Caco-2 (cell line): ENCODE results near the gene TOR4A. TPM values are rescaled to one million over a fixed set of nuclear protein-coding genes. Genes with fewer than 3 reads are reported as not detected.
A peak's percentile ranks its signal among the peaks of the same experiment; 100 is the strongest.

Experiments used
- BruUV-seq: library from RNA; stranded (reverse); fragments of 400-500 nt; replicated peaks from 2 replicates; lab custom pipeline; 2021; lab: Mats Ljungman, UMichigan
- CTCF ChIA-PET: fragments of 300-600 bp; sonication (Branson Sonifier 250); formaldehyde crosslinking; loops from one replicate; lab custom pipeline; 2022; ENCODE audit warnings: antibody characterized with exemption; lab: Charles Lee
- POLR2A ChIA-PET: fragments of 300-600 bp; sonication (Branson Sonifier 250); formaldehyde crosslinking; loops from one replicate; lab custom pipeline; 2022; ENCODE audit warnings: antibody characterized with exemption; lab: Charles Lee
- DNase-seq, 2 experiments: peaks; one replicate each; pipeline versions ENCODE4 v3.0.0 to v3.0.0-alpha.2; 2020 to 2022
- H3K27me3 ChIP-seq: replicated peaks from 2 replicates; pipeline ENCODE4 v1.6.0; 2011; ENCODE audit warnings: low read length; ENCODE audit not compliant: control insufficient read depth, insufficient read depth
- H3K36me3 ChIP-seq: 2 replicates; pipeline ENCODE4 v1.5.1; 2011; ENCODE audit warnings: low read length; ENCODE audit not compliant: control insufficient read depth, insufficient read depth
- H3K4me1 ChIP-seq: fragments of 250-450 bp; sonication (Bioruptor Pico); 2 replicates; pipeline ENCODE4 v1.5.1; 2020; ENCODE audit warnings: mild to moderate bottlenecking
- H3K4me3 ChIP-seq: 2 replicates; pipeline ENCODE4 v1.5.1; 2011; ENCODE audit warnings: low read depth, mild to moderate bottlenecking, control low read depth, low read length
- H3K9me3 ChIP-seq: fragments of 250-450 bp; sonication (Bioruptor Pico); 2 replicates; pipeline ENCODE4 v1.5.1; 2020; ENCODE audit warnings: mild to moderate bottlenecking, moderate library complexity
- H3K27ac Mint-ChIP-seq: one replicate; pipeline ENCODE4 v1.8.0; 2022; ENCODE audit warnings: mixed read lengths; ENCODE audit not compliant: unreplicated experiment
- H3K27me3 Mint-ChIP-seq: one replicate; pipeline ENCODE4 v1.8.0; 2022; ENCODE audit warnings: mixed read lengths; ENCODE audit not compliant: insufficient read depth, unreplicated experiment
- H3K36me3 Mint-ChIP-seq: one replicate; pipeline ENCODE4 v1.8.0; 2022; ENCODE audit warnings: mild to moderate bottlenecking, mixed read lengths; ENCODE audit not compliant: insufficient read depth, unreplicated experiment
- H3K4me1 Mint-ChIP-seq: one replicate; pipeline ENCODE4 v1.8.0; 2022; ENCODE audit warnings: low read depth, mixed read lengths; ENCODE audit not compliant: unreplicated experiment
- H3K4me3 Mint-ChIP-seq: one replicate; pipeline ENCODE4 v1.8.0; 2022; ENCODE audit warnings: mild to moderate bottlenecking, moderate library complexity, mixed read lengths; ENCODE audit not compliant: unreplicated experiment
- H3K9me3 Mint-ChIP-seq: one replicate; pipeline ENCODE4 v1.8.0; 2022; ENCODE audit warnings: mixed read lengths; ENCODE audit not compliant: unreplicated experiment
- CTCF ChIP-seq, 2 experiments: fragments of 200-600 bp in 1 of 2; IDR thresholded peaks; 1 replicate in 1 of 2; 2 replicates in 1 of 2; pipeline versions ENCODE4 v1.5.1 to v1.8.0; 2011 to 2022; ENCODE audit warnings: antibody characterized with exemption in 1 of 2, control low read depth in 1 of 2, inconsistent platforms in 1 of 2, low read depth in 1 of 2, low read length in 1 of 2, mild to moderate bottlenecking in 1 of 2, moderate library complexity in 1 of 2; ENCODE audit not compliant: insufficient read depth in 1 of 2, severe bottlenecking in 1 of 2, unreplicated experiment in 1 of 2
- intact Hi-C: fragments of 100-400 bp; cut with micrococcal nuclease; formaldehyde crosslinking; loops from one replicate; pipeline ENCODE4 v1.10.0; 2022; ENCODE audit not compliant: unreplicated experiment
- total RNA-seq: library from RNA; stranded (reverse); gene quantifications from 2 replicates; pipeline ENCODE4 v1.2.3, GENCODE V29; 2022

The TOR4A gene
- total RNA-seq, 1 experiment from 2014 or later = 1.8 TPM

GRCh38 chr9:137293482-137294090 is 16.1 kb downstream of the TOR4A start:
- Mint-ChIP-seq H3K27me3 (no peaks in the 10 kb centered on the region), H3K9me3 (no peaks in the 10 kb centered on the region), H3K4me1 (peaks cover 7% of the 10 kb centered on the region), H3K36me3 (peaks cover 22% of the 10 kb centered on the region), H3K4me3 (peak overlapping the region; percentile 74), H3K27ac (peak overlapping the region; percentile 98)
- Histone ChIP-seq H3K27me3 (no peaks in the 10 kb centered on the region), H3K4me3 (peak overlapping the region; percentile 39), H3K36me3 (no peaks in the 10 kb centered on the region), H3K9me3 (no peaks in the 10 kb centered on the region), H3K4me1 (peaks cover 23% of the 10 kb centered on the region)
- no peak for TF ChIP-seq CTCF (IDR thresholded peaks at IDR 0.05; ENCODE audit: insufficient read depth in 1 of 2, low read depth in 1 of 2, low read length in 1 of 2, severe bottlenecking in 1 of 2, unreplicated experiment in 1 of 2)
- ChIA-PET CTCF (interaction anchor here (0.7 to 2.1 kb wide), 7 partner anchors 9 to 217 kb away, joined by 3 to 18 read pairs (median 9); partner anchors contain the start of genes ENTPD8, EXD3, NOXA1 and NRARP), POLR2A (interaction anchor here (0.7 to 2.0 kb wide), 12 partner anchors 8 to 258 kb away, joined by 3 to 40 read pairs (median 6); partner anchors contain the start of genes ANAPC2, ENTPD8, EXD3 and MRPL41)
- peak; percentile 83 to 88 for DNase-seq
- intact Hi-C loops = loop anchor here (5.0 to 10.0 kb wide), 2 partner anchors 51 to 241 kb away; partner anchors contain the start of gene TUBB4B
- BruUV-seq = TSS peak; percentile 94

DNA sequence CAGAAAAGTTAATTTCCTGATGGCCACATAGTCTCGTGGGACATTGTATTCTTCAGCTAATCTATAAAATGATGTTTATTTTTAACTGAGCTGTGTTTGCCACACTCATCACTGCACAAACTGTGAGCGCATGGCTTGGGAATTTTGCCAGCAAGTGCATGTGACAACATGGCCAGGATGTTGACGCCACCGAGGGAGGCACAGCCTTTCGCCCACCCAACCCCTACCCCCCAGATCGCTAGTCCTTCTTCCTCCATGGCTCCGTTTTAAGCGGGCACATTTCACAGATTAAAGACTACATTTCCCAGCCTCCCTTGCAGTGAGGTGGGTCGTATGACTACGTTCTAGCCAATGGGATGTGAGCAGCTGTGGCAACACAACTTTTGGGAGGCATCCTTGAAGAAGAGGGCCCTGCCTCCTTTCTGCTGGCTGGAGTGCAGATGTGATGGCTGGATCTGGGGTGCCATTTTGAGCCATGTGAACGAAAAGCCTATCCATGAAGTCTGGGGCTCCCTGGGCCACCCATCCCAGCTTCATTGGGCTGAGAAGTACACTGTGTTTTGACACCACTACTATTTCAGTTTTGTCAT is 16.7 kb downstream of the TOR4A start:
- no peaks in the 10 kb centered on the region for H3K9me3 Mint-ChIP-seq
- H3K9me3 ChIP-seq = no peaks in the 10 kb centered on the region
- H3K36me3 ChIP-seq = no peaks in the 10 kb centered on the region
- peaks cover 23% of the 10 kb centered on the region for H3K4me1 ChIP-seq
- intact Hi-C loops = loop anchor here (5.0 to 10.0 kb wide), 2 partner anchors 52 to 241 kb away; partner anchors contain the start of gene TUBB4B
- no peaks in the 10 kb centered on the region for H3K27me3 Mint-ChIP-seq
- peak overlapping the region; percentile 98 for H3K27ac Mint-ChIP-seq
- H3K36me3 Mint-ChIP-seq = peaks cover 27% of the 10 kb centered on the region
- H3K4me1 Mint-ChIP-seq = peaks cover 7% of the 10 kb centered on the region
- DNase-seq = peak; percentile 86 to 93
- peak overlapping the region; percentile 39 for H3K4me3 ChIP-seq
- no peak for TF ChIP-seq CTCF (IDR thresholded peaks at IDR 0.05; ENCODE audit: insufficient read depth in 1 of 2, low read depth in 1 of 2, low read length in 1 of 2, severe bottlenecking in 1 of 2, unreplicated experiment in 1 of 2)
- ChIA-PET CTCF (interaction anchor here (0.7 to 2.1 kb wide), 6 partner anchors 8 to 147 kb away, joined by 5 to 18 read pairs (median 9); partner anchors contain the start of genes ENTPD8, EXD3, NOXA1 and NRARP), POLR2A (interaction anchor here (0.7 to 2.0 kb wide), 9 partner anchors 8 to 258 kb away, joined by 3 to 40 read pairs (median 5); partner anchors contain the start of genes ENTPD8, EXD3, MRPL41 and NOXA1)
- no peaks in the 10 kb centered on the region for H3K27me3 ChIP-seq
- no TSS peak for BruUV-seq
- peak overlapping the region; percentile 74 for H3K4me3 Mint-ChIP-seq

GRCh38 chr9:137294681-137295237 is 17.2 kb downstream of the TOR4A start:
- H3K36me3 ChIP-seq = no peaks in the 10 kb centered on the region
- peak overlapping the region; percentile 98 for H3K27ac Mint-ChIP-seq
- POLR2A ChIA-PET = interaction anchor here (0.7 to 1.9 kb wide), 4 partner anchors 67 to 257 kb away, joined by 3 to 6 read pairs (median 6); partner anchors contain the start of genes ENTPD8, EXD3, MRPL41 and NOXA1
- intact Hi-C loops = loop anchor here (5.0 to 10.0 kb wide), 2 partner anchors 52 to 240 kb away; partner anchors contain the start of gene TUBB4B
- no peaks in the 10 kb centered on the region for H3K27me3 ChIP-seq
- peak overlapping the region; percentile 42 for H3K4me3 ChIP-seq
- no peaks in the 10 kb centered on the region for H3K9me3 ChIP-seq
- H3K9me3 Mint-ChIP-seq = no peaks in the 10 kb centered on the region
- H3K36me3 Mint-ChIP-seq = peaks cover 28% of the 10 kb centered on the region
- no TSS peak for BruUV-seq
- peaks cover 7% of the 10 kb centered on the region for H3K4me1 Mint-ChIP-seq
- H3K4me3 Mint-ChIP-seq = peak overlapping the region; percentile 74
- peak in 1 of 2 experiments; percentile 45 for DNase-seq
- CTCF ChIA-PET = interaction anchor here (0.7 to 2.1 kb wide), 5 partner anchors 18 to 147 kb away, joined by 5 to 9 read pairs (median 9); partner anchors contain the start of genes ENTPD8, EXD3 and NOXA1
- peaks cover 24% of the 10 kb centered on the region for H3K4me1 ChIP-seq
- no peak for TF ChIP-seq CTCF (IDR thresholded peaks at IDR 0.05; ENCODE audit: insufficient read depth in 1 of 2, low read depth in 1 of 2, low read length in 1 of 2, severe bottlenecking in 1 of 2, unreplicated experiment in 1 of 2)
- no peaks in the 10 kb centered on the region for H3K27me3 Mint-ChIP-seq
